GM12878 (cell line): ENCODE data around the gene OPN1LW.
"Not testable (repeated sequence)": the region's sequence is repeated elsewhere in the genome, so short reads cannot be mapped to it uniquely, and the experiment has no call there.

ENCODE experiments used
- CEBPB ChIP-seq, 2 experiments: fragments of 150-350 bp in 1 of 2; IDR thresholded peaks; 2 replicates each; pipeline ENCODE4 v1.6.1; 2012 to 2014; ENCODE audit warnings: low read depth in 2 of 2, low read length in 2 of 2, borderline replicate concordance in 1 of 2, inconsistent platforms in 1 of 2
- CTCF ChIP-seq, 3 experiments: IDR thresholded peaks in 2 of 3; conservative IDR thresholded peaks in 1 of 3; 2 replicates each; pipeline ENCODE4 v1.5.1; 2011; ENCODE audit warnings: low read depth in 3 of 3, low read length in 3 of 3, mild to moderate bottlenecking in 3 of 3, control low read depth in 2 of 3, moderate library complexity in 2 of 3, inconsistent platforms in 1 of 3, mixed read lengths in 1 of 3; ENCODE audit not compliant: control insufficient read depth in 2 of 3, insufficient read depth in 1 of 3; ENCODE audit errors: extremely low read depth in 1 of 3
- DPF2 ChIP-seq: fragments of 450-650 bp; IDR thresholded peaks from 2 replicates; pipeline ENCODE4 v1.6.1; 2017; ENCODE audit warnings: mild to moderate bottlenecking
- ELK1 ChIP-seq: IDR thresholded peaks from 2 replicates; pipeline ENCODE4 v1.6.1; 2012; ENCODE audit warnings: low read depth, low read length, improper control_type of control experiment
- FOS ChIP-seq: IDR thresholded peaks from 3 replicates; pipeline ENCODE4 v1.6.1; 2011; ENCODE audit warnings: borderline replicate concordance; ENCODE audit not compliant: insufficient read length; ENCODE audit errors: extremely low read depth
- FOXM1 ChIP-seq: IDR thresholded peaks from 2 replicates; pipeline ENCODE4 v1.6.1; 2012; ENCODE audit warnings: low read depth, mild to moderate bottlenecking, inconsistent platforms, low read length, moderate library complexity
- HDAC2 ChIP-seq: fragments of 200-600 bp; sonication (generic); IDR thresholded peaks from 2 replicates; pipeline ENCODE4 v1.6.1; 2017
- PBX3 ChIP-seq: IDR thresholded peaks from 2 replicates; pipeline ENCODE4 v1.6.1; 2011; ENCODE audit warnings: mild to moderate bottlenecking, low read depth, low read length, moderate library complexity; ENCODE audit not compliant: insufficient replicate concordance

GRCh38 chrX:154183794-154184193 lies 39.8 kb downstream of the OPN1LW start:
- not testable (repeated sequence) for TF ChIP-seq FOS; HDAC2; FOXM1; ELK1; PBX3; CTCF (IDR thresholded peaks at IDR 0.05 in 2 of 3, conservative IDR thresholded peaks at IDR 0.05 in 1 of 3; ENCODE audit: control insufficient read depth in 2 of 3, extremely low read depth in 1 of 3, insufficient read depth in 1 of 3, low read depth in 3 of 3, low read length in 3 of 3); CEBPB (IDR thresholded peaks at IDR 0.05; ENCODE audit: borderline replicate concordance in 1 of 2, low read depth in 2 of 2, low read length in 2 of 2); DPF2
